Vagina (tissue), 2 donors: Measurements from ENCODE around the gene TLCD4.

Source experiments
- CTCF ChIP-seq, 3 experiments: fragments of 450-650 bp in 2 of 3; fragments of 200-600 bp in 1 of 3; sonication (generic) in 1 of 3; IDR thresholded peaks; one replicate each; pipeline ENCODE4 v1.5.1; 2017 to 2019; ENCODE audit warnings: antibody characterized with exemption in 3 of 3, mild to moderate bottlenecking in 2 of 3, moderate library complexity in 2 of 3
- POLR2AphosphoS5 ChIP-seq, 2 donors: sonication (generic); formaldehyde crosslinking; IDR thresholded peaks; one replicate each; pipeline ENCODE4 v1.9.0; 2017; ENCODE audit warnings: antibody characterized with exemption in 2 of 2, mild to moderate bottlenecking in 2 of 2, low read depth in 1 of 2; ENCODE audit not compliant: insufficient read depth in 1 of 2

- TF ChIP-seq CTCF (IDR thresholded peaks at IDR 0.05) (no peak), POLR2AphosphoS5 (IDR thresholded peaks at IDR 0.05; ENCODE audit: insufficient read depth in 1 of 2, low read depth in 1 of 2) (no peak)
Measured at GRCh38 chr1:95154096-95154495, 36.9 kb downstream of the TLCD4 start.
